Measurements from ENCODE around the gene C2CD2.

DNA sequence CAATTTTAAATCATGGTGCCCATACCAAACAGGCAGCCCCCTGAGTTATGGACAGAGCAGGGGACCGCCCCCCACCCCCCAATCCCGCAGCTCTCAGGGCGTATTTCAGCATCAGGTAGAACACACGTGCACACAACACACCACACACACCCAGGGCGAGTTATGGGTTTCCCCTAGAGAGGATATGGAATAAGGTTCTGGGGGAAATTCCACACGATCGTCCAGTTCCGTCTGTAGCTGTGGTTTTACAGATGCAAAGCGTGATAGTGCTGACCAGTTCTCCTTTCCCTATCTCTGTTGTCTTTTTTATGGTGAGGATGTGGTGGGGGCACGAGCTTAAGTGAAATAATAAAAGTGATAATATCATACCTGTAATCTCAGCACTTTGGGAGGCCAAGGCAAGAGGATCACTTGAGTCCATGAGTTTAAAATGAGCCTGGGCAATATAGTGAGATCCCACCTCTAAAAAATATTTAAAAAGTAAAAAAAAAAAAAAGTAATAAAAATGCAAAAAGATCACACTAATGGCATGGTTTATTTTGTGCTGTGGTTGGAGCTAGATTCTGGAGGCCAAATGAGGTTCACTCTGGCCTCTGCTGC is 25.1 kb downstream of the C2CD2 start:
- TF ChIP-seq, protein P1, sequence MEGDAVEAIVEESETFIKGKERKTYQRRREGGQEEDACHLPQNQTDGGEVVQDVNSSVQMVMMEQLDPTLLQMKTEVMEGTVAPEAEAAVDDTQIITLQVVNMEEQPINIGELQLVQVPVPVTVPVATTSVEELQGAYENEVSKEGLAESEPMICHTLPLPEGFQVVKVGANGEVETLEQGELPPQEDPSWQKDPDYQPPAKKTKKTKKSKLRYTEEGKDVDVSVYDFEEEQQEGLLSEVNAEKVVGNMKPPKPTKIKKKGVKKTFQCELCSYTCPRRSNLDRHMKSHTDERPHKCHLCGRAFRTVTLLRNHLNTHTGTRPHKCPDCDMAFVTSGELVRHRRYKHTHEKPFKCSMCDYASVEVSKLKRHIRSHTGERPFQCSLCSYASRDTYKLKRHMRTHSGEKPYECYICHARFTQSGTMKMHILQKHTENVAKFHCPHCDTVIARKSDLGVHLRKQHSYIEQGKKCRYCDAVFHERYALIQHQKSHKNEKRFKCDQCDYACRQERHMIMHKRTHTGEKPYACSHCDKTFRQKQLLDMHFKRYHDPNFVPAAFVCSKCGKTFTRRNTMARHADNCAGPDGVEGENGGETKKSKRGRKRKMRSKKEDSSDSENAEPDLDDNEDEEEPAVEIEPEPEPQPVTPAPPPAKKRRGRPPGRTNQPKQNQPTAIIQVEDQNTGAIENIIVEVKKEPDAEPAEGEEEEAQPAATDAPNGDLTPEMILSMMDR (IDR thresholded peaks at IDR 0.05), result no peak
- no peak for TF ChIP-seq POLR2A (IDR thresholded peaks at IDR 0.05)
